ENCODE results near the gene COX18.

GRCh38 chr4:73092868-73093267, 23.4 kb upstream of the COX18 start:
- no peak for TF ChIP-seq CTCF (IDR thresholded peaks at IDR 0.05; ENCODE audit: low read length)
- TF ChIP-seq EZH2 (IDR thresholded peaks at IDR 0.05; ENCODE audit: borderline replicate concordance, low read length) = no peak

All from OCI-LY1 (cell line).